Inflammatory macrophage (primary cell): ENCODE measurements around the gene RBM15B.
A peak's percentile ranks its signal among the peaks of the same experiment; 100 is the strongest.
"Not testable (repeated sequence)": the region's sequence is repeated elsewhere in the genome, so short reads cannot be mapped to it uniquely, and the experiment has no call there.

ENCODE experiments used
- DNase-seq, 2 donors: peaks; one replicate each; pipeline ENCODE4 v3.0.0-alpha.2; 2020 to 2022

RBM15B gene

DNA sequence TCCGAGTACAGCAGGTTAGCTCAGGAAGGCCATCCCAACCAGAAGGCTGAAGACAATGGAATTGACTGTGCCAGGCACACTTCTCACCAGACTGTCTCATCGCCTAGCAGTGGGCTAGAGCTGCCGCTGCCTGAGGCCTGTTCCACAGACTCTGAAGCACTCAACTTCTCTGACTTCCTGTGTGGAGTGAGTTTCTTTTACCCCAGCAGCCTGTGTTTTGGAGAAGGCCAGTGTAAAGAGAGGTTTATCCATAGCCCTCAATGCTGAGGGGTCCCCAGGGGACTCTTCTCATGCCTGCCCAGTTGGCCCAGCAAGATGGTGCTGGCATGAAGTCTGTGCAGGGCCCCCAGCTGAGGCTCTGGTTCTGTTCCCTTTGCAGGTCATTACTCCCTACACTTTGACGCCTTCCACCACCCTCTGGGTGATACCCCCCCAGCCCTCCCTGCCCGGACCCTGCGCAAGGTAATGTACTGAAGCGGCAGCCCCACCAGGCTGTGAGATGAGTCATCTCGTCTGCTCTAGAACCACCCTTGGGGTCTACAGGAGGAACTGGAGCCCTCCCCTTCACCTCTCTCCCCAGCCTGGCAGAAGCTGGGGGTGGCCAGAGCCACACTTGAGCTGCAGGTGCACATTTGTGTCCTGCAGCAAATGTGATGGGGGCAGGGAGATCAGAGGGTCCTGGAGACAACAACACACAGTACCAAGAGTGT lies 11.2 kb upstream of the RBM15B start:
- DNase-seq, result no peak

DNA sequence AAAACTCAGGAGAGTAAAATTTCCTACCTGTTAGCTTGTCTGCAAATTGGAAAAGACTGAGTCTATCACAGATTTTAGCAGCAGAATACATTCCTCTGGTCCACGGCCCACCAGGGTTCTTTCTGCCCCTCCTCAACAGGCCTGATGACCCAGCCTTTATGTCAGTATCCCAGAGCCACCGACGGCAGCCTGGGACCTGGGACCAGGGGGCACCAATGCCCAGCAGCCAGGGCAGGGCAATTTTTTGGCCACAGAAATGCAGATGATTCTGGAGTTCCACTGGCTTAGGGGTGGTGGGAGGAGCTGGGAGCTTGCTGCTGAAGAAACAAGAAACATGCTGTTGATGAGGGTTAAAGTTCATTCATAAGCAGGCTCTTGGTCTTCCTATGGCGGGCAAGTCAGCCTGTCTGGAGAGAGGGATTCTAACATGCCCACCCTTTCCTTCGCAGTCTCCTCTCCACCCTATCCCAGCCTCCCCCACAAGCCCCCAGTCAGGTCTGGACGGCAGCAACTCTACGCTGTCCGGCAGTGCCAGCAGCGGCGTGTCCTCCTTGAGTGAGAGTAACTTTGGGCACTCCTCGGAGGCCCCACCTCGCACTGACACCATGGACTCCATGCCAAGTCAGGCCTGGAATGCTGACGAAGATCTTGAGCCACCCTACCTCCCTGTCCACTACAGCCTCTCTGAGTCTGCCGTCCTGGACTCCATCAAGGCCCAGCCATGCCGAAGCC lies 10.3 kb upstream of the RBM15B start:
- DNase-seq, result no peak

DNA sequence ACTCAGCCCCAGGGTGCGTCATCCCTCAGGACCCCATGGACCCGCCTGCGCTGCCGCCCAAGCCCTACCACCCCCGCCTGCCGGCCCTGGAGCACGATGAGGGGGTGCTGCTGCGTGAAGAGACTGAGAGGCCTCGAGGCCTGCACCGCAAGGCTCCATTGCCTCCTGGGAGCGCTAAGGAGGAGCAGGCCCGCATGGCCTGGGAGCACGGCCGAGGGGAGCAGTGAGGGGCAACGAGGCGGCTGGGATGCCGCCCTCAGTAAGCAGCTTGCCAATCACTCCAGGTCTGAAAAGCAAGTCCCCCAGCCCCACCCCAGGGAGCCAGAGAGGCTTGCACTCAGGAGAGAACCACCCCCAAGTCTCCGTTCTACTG lies 9.8 kb upstream of the RBM15B start:
- no peak for DNase-seq

DNA sequence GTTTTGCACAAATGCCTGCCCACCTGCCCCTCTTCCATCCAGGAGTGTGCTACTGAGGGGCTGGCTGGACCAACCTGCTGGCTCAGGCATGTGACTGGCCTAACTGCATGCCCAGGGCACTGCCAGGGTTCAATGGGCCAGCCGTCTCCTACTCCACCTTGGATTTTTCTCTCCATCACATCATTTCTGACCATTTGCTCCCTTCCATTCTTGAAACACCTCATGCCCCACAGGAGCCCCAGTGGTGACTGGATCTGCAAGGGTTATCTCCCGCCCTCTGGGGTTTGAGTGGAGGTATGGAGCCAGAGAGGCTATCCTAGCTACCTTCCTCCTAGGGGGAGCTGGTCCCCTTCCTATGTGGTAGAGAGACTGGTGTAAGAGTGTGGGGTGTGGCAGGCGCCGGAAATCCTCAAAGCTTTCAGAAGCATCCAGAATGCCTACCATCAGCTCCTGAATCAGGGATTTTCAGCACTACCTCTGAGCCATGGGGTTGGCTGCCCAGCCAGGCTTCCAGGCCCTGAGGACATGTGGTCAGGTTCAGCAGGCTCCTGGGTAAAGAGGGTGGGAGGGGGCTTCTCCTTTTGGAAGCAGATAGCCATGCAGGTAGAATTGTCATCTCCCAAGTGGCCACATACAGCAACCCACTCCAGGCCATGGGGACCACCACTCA lies 8.9 kb upstream of the RBM15B start:
- no peak for DNase-seq

DNA sequence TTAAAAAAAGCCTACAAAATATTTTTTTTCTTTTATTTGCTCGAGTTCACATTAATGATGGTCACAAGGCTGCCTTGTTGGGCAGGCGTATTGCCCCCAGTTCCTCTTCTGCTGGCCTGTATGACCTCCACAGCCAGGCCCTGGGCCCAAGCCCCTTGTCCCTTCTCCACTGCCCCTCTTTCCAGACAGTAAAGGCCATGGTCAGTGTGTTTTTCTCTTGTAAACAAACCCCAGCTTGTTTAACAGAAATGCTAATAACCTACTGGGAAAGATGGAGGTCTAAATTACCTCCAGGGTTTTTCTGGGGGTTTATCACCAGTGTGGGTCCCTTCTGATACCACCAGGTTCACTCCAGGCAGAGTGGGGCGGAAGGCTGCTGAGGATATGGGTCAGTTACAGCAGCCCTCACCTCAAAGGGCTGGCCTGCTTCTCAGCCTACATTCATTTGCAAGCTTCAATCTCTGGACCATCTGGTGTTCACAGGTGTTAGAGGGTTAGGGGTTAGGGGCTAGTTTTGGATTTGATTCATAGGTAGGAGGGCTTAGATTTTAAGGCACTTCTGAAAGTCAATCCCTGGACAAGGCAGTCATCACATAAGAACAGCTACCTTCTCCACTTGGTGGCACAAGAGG lies 8.0 kb upstream of the RBM15B start:
- DNase-seq, result no peak

DNA sequence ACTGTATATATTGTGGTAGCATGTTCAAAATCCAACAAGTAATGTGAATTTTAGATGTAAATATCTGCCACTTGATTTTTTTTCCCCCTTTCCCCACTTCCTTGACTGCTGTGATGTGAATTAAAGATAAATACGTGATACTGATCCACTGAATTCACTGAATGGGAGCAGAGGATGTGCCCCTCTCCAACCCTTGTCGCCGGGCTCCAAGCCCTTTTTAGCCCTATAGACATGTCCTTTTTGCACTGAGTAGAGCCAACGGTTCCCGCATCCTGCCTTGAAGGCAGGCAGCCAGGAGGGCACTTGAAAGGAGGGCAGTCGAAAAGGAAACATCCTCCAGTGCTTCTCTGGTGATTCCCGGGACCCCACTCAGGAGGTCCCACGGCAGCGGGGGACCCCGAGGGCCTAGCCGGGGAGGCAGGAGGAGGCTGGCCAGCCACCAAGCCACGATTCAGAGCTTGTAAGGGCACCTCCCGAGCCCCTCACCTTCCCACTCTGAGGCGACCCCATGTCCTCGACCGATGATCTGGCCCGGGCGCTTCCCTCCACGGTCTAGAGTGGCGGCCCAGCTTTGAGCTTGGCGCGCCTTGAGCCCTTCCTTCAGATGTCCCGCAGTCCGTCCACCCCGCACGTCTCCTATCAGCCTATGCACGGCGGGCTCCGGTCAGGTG lies 6.9 kb upstream of the RBM15B start:
- peak in 1 of 2 donors; percentile 37 for DNase-seq

DNA sequence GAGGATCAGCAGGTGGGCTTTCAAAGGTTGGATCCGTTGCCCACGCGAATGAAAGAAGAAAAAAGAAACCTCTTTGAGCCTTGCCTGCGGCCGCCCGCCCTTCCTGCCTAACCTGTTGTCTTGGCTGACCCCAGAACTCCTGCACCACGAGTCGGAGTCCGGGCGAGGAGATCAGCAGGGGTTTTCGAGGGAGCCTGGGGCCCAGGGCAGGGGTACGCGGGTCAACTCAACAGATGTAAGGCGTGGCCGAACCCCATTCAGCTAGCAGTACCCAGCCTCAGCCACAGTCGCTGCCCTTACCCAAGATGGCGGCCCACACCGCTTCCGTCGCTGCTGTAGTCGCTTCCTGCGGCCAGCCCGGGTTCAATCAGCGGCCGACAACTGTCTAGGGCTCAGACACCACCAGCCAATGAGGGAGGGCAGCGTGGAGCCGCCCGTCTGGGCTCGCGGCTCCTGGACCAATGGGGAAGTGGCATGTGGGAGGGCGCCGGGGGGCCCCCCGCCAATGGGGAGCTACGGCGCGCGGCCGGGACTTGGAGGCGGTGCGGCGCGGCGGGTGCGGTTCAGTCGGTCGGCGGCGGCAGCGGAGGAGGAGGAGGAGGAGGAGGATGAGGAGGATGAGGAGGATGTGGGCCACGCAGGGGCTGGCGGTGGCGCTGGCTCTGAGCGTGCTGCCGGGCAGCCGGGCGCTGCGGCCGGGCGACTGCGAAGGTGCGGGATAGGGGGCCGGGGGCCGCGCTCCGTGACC lies 6.2 kb upstream of the RBM15B start, which contains the start of gene MANF:
Gene MANF (plus strand): TSS at position 566 of the 748 bp plus-strand sequence. CDS start 52 bp downstream, at position 618.
- peak; percentile 98 to 99 for DNase-seq

DNA sequence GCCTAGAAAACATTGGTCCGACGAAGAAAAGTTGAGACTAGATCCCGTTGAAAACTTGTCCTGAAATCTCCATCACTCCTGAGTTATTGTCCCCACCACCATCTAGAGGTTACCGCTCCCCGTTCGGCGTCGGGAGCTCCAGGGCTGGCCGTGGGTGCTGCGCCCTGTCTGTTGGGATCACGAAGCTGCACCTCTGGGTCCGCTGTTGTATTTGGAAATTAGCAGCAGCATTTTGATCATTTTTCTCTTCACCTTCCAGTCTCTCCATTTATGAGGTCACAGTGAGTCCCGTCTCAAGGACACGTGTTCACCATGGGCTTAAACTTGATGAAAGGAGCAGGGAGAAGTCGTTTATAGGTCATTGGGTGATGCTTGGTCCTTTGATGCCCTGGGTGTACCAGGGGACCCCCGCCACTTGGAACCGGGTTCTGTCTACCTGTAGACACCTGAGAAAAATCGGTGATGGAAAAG lies 5.4 kb upstream of the RBM15B start:
- DNase-seq, result peak in 1 of 2 donors; percentile 18

DNA sequence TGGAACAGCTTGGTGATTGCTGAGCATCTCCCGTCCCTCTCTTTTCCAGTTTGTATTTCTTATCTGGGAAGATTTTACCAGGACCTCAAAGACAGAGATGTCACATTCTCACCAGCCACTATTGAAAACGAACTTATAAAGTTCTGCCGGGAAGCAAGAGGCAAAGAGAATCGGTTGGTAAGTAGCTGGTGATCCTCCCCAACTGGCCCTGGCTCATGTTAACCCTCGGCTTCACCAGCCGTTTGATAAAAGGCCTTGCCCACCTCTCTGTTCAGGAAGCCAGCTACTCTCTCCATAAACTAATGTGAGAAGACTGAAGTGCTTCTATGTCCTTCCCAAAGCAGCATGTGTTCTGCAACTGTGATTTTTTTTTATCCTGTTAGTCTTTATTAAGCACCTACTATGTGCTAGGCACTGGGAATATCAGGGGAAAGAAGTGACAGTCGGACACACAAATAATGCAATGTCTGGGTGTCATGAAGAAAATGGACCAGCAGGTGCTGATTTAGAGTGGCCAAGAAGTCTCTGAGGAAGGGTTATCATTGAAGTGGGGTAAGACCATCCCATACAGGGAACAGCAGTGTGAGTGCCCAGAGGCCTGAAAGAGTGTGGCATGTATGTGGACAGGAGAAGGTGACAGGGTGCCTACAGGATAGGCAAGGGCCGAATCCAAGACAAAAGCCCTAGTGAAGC lies 4.8 kb upstream of the RBM15B start:
- no peak for DNase-seq

DNA sequence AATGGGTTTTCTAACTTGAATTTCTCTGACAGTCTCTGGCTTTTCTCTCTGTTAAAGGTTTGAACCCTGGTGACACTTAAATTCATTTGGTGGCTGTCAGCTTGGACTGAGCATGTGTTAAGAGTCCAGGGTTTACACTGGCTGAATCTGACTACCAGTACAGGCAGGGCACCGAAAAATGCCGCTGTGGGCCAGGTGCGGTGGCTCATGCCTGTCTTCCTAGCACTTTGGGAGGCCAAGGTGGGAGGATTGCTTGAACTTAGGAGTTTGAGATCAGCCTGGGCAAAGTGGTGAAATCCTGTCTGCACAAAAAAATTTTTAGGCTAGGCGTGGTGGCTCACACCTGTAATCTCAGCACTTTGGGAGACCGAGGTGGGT lies 4.2 kb upstream of the RBM15B start:
- no peak for DNase-seq

DNA sequence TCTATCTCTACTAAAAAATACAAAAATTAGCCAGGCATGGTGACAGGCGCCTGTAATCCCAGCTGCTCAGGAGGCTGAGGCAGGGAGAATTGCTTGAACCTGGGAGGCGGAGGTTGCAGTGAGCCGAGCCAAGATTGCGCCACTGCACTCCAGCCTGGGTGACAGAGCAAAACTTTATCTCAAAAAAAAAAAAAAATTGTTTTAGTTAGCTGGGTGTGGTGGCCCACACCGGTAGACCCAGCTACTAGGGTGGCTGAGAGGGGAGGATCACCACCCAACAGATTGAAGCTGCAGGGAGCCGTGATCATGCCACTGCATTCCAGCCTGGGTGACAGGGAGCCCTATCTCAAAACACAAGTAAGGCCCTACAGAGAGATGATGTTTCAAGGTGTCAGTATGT lies 3.8 kb upstream of the RBM15B start:
- DNase-seq, result not testable (repeated sequence)

DNA sequence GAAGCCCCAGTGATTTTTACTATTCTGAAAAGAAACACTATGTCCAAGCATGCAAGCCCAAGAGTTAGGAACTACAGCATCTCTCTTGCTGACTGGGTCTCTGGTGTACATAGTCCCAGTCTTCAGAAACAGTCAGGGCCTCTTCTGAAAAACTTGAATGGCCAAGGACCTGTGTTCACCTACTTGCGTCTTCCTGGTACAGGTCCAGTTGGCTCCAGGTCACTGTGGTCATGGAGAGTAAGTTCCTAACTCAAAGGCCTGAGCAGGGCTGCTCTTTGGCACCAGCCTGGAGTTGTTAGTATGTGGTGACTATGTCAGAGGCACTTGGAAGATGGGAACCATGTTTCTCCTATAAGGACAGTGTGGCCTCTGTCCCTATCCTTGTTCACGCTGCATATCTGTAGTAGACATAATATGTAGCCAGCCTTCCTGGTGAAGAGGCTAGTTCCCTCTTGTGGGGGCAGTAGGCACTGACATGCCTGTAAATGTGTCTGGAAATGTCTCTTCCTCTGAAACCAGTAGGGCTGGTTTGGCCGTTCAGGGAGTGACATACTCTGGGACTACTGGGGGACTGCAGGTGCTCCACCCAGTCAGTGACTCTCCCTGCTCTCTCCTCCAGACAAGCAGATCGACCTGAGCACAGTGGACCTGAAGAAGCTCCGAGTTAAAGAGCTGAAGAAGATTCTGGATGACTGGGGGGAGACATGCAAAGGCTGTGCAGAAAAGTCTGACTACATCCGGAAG lies 2.6 kb upstream of the RBM15B start:
- peak; percentile 30 to 57 for DNase-seq

DNA sequence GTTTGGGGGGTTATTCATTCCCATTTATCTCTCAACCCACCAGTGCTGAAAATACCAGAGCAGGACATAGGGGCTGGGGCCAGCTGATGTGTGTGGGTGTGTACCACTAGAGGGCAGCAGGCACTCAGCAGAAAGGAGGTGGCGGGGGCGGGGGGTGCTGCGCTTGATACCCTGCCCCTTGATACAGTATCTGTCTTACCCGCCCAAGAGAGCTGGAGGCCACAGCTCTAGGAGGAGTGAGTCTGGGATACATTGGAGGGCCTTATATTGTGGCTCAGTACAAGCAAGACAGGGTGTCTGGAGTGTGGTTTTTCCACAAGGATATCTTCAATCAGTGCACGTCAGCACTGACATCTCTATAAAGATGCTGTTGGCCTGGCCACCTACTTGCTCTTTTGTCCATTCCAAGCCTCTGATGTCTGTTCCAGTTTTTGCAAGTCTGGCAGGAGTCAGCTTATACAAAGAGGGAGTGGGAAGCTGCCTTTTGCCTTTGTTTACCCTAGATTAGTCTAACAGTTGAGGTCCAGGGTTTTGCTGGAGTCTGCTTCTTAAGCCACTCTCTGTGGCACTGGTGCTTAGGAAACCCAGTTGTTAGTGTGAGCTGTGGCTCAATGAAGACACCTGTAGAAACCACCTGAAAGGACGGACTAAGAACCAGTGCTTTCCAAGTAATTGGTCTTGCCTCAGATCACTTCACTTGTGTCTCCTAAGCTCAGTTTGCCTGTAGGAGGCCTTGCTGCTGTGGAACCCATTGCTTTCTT lies 1.5 kb upstream of the RBM15B start:
- peak; percentile 29 to 47 for DNase-seq

DNA sequence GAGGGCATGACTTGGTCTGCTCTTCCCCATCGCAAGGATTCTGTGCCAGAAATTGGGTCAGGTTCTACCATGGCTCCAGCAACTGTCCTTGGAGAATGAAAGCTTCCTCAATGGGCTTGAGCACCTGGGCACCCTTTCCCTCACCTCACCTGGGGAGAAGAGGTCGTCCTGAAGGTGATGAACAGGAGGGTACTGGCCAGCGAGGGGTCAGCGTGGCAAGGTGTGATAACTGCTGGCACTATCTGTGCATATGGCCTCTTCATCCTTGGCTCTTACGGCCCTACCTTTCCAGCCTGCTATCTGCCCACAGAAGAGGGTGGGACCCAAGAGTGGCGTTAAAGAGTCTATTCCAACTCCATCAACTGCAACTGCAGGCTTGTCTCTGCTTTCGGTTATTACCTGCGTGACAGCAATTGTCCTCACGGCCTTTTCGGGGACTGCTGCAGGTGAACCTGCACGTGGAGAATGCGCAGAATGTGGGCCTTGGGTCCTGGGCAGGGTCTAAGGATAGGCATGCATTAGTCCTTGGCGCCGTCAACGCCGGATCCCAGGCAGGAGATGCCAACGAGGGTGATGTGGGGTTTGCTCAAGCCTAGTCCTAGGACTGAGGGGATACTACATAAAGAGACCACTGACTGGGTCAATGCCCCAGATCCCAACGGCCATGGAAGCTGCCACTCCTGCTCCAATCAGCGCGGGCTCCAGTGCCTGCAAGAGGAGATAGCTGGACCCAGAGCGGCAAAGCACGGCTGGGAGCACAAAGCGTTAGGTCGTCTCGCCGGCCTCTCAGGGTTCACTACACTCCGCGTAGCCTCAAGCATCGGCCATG lies 625 bp upstream of the RBM15B start:
- no peak for DNase-seq

DNA sequence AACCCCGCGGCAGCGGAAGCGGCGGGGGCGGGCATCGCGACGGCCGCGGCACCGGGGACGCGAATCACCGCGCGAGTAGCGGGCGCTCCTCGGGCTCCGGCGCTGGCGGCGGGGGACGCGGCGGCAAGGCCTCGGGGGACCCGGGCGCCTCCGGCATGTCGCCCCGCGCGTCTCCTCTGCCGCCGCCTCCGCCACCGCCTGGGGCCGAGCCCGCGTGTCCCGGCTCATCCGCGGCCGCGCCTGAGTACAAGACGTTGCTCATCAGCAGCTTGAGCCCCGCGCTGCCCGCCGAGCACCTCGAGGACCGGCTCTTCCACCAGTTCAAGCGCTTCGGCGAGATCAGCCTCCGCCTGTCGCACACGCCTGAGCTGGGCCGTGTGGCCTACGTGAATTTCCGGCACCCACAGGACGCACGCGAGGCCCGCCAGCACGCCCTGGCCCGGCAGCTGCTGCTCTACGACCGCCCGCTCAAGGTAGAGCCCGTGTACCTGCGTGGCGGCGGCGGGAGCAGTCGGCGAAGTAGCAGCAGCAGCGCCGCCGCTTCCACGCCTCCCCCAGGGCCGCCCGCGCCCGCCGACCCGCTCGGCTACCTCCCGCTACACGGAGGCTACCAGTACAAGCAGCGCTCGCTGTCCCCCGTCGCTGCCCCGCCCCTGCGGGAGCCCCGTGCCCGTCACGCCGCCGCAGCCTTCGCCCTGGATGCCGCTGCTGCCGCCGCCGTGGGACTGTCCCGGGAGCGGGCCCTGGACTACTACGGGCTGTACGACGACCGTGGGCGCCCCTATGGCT lies 675 bp downstream of the RBM15B start:
- DNase-seq, result peak in 1 of 2 donors; percentile 40

DNA sequence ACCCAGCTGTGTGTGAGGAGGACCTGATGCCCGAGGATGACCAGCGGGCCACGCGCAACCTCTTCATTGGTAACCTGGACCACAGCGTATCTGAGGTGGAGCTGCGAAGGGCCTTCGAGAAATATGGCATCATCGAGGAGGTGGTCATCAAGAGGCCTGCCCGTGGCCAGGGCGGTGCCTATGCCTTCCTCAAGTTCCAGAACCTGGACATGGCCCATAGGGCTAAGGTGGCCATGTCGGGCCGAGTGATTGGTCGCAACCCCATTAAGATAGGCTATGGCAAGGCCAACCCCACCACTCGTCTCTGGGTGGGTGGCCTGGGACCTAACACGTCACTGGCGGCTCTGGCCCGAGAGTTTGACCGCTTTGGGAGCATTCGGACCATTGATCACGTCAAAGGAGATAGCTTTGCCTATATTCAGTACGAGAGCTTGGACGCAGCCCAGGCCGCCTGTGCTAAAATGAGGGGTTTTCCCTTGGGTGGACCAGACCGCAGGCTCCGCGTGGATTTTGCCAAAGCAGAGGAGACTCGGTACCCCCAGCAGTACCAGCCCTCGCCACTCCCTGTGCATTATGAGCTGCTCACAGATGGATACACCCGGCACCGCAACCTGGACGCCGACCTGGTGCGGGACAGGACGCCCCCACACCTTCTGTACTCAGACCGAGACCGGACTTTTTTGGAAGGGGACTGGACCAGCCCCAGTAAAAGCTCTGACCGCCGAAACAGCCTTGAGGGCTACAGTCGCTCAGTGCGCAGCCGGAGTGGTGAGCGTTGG lies 1.5 kb downstream of the RBM15B start:
- DNase-seq, result no peak

DNA sequence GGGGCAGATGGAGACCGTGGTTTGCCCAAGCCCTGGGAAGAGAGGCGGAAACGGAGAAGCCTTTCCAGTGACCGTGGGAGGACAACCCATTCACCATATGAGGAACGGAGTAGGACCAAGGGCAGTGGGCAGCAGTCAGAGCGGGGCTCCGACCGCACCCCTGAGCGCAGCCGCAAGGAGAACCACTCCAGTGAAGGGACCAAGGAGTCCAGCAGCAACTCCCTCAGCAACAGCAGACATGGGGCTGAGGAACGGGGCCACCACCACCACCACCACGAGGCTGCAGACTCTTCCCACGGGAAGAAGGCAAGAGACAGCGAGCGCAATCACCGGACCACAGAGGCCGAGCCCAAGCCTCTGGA lies 2.0 kb downstream of the RBM15B start:
- no peak for DNase-seq
